COLO829 (cell line): ENCODE results near the gene SYT13.
A peak's percentile ranks its signal among the peaks of the same experiment; 100 is the strongest.

Experiments
- DNase-seq: peaks from one replicate; pipeline ENCODE4 v3.0.0; 2012; ENCODE audit warnings: low spot score

Gene SYT13, protein sequence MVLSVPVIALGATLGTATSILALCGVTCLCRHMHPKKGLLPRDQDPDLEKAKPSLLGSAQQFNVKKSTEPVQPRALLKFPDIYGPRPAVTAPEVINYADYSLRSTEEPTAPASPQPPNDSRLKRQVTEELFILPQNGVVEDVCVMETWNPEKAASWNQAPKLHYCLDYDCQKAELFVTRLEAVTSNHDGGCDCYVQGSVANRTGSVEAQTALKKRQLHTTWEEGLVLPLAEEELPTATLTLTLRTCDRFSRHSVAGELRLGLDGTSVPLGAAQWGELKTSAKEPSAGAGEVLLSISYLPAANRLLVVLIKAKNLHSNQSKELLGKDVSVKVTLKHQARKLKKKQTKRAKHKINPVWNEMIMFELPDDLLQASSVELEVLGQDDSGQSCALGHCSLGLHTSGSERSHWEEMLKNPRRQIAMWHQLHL

GRCh38 chr11:45285930-45286632 is at the start of gene SYT13:
TSS of gene SYT13 (minus strand) at chr11:45286341. CDS start at chr11:45286207, 134 bp downstream.
- no peak for DNase-seq

DNA sequence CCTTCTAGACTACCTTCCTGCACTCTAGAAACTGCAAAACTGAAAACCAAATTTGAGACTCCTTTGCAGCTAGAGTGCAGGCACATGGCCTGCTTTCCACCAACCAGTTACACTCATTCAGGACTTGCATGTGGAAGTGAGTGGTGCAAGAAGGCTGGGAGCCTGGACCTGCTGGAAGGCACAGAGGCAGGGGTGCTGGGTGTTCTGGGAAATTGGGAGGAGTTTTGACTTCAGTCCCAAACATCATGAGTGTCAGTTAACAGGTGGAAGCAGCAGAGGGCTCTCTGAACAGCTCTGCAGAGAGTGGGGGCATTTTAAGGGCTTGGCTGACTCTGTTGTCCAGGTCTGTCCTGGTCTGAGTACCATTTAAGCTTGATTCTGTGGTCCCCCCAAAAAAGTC is 49.3 kb upstream of the SYT13 start:
- DNase-seq, result no peak

DNA sequence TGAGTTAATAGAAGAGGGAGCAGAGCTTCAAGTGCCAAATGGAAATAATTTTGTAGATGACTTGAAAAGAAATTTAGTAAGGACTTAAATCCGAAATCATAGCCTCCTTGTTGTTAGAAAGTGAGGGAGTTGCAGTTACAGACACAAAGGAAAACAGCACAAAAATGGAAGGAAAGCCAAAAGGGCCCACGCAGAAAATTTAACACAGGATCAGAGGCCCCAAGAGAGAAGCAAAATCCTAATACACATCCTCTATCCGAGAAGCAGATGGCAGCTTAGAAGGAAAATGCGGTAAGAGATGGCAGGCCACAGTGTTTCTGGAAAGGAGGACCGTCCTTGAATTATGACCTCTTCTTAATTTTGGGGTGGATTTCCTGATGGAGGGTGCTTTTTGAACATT is 48.7 kb upstream of the SYT13 start:
- no peak for DNase-seq

GRCh38 chr11:45334410-45334809 is 48.3 kb upstream of the SYT13 start:
- no peak for DNase-seq

DNA sequence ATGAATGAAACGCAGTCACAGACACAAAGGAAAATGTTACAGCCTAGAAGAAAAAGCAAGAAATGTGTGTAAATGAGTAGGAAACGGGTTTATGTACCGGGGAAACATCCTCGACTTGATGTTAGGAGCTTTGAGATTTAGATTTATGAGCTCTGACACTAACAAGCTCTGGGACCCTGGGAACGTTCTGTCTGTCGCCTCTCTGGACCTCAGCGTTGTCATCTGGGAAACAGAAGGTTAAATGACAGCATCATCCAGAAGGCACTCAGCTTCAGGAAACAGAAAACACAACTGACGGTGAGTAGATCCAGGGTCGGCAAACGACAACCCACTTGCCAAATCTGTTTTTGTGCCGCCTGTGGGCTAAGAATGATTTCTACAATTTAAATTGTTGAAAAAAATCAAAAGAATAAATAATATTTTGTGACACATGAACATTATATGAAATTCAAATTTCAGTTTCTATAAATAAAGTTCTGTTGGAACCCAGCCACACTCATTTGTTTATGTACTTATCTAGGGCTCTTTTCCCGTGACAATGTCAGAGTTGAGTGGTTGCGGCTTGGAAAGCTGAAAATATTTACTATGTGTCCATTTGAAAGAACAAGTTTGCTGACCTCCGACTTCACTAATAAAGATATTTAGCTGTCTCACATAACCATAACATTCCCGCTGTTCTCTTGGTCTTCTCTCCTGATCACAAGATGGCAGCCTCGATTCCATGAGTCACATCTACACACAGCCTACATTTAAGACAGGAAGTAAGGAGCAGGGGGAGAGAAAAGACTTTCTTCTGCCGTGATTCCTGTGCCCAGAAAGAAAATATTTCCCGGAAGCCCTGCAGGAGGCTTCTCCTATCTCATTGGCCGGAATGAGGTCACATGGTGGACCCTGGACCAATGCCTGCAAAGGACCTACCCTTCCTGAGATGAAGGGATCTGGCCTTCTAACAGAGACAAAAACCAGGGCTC is 47.1 kb upstream of the SYT13 start:
- DNase-seq, result peak; percentile 90

GRCh38 chr11:45332276-45332934 is 46.3 kb upstream of the SYT13 start:
- DNase-seq, result peak; percentile 80

GRCh38 chr11:45331839-45332238 is 45.7 kb upstream of the SYT13 start:
- DNase-seq, result no peak

DNA sequence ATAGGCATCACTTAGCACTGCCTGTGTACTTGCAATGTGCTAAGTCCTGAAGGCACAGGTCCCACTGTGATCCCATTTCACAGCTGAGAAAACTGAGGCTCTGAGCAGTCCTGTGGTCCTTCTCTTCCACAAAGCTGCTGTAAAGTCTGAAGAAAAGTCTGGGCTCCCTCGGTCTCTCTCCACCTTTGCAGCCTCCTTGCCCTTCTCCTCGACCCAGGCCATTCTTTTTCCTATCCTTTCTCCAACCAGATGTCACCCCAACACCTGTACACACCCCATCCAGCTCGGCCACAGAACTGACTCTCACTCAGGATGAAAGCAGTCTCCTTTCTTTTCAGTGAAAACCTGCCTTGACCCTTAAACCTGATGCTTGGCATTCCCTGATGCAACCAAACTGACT is 42.6 kb upstream of the SYT13 start:
- no peak for DNase-seq

- DNase-seq, result no peak
These were observed 38.3 kb upstream of the SYT13 start for GRCh38 chr11:45324459-45324858.

DNA sequence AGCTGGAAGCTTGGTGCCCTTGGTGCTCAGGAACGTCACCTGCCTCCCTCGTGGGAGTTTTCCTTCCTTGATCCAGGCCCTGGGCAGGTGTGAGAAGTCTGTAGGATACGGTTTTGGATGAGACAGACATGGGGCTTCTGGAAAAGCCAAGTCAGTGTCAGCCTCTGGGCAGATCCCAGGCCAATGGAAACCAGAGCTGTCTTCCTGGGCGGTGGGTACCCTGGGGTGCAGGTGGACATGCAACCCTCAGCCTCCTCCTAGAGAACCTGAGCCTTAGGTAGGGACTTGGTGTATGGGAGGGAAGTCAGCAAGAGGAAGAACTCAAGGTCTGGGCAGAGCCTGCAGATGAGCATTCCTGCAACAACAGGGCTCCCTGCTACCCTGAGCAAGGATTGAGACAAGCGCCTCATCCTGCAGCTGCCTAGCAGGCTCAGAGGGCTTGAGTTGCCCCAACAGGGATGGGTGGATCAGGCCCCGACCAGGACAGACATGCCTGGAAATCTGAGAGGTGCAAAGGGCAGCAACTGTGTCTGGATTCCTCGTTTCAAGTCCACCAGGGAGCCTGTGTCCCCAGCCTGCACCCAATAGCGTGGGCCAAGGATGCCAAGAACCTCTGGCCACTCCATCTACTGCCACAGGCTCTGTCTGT is 37.6 kb upstream of the SYT13 start:
- DNase-seq, result no peak

GRCh38 chr11:45322891-45323600 is 36.9 kb upstream of the SYT13 start:
- no peak for DNase-seq

DNA sequence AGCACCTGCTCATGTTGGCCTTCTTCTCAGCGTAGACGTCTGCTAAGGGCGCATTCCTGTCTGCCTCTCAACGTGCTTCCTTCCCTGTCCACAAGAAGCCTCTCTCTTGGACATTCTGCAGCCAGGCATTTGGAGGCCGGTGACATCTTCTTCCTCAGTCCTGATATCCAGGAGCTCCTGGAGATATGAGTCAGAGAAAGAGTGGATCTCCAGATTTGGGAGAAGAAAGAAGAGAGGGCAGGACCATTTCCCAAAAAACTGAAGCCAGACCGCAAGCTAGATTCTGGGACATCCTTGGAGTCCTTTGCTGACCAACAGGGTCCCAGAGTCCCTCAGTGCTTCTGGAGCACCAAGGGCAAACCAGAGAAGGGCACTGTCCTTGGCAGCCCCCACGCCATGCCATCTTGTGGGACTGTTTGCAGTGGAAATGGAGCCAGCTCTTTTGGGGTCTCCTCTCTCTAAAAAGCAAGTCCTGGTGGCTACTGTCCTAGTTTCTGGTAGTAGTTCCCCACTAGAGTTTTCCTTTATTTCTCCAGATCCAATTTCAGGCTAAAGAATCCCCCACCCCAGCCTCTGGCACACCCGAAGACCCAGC is 36.1 kb upstream of the SYT13 start:
- DNase-seq, result no peak

- no peak for DNase-seq
These were observed 35.5 kb upstream of the SYT13 start for GRCh38 chr11:45321669-45322068.

DNA sequence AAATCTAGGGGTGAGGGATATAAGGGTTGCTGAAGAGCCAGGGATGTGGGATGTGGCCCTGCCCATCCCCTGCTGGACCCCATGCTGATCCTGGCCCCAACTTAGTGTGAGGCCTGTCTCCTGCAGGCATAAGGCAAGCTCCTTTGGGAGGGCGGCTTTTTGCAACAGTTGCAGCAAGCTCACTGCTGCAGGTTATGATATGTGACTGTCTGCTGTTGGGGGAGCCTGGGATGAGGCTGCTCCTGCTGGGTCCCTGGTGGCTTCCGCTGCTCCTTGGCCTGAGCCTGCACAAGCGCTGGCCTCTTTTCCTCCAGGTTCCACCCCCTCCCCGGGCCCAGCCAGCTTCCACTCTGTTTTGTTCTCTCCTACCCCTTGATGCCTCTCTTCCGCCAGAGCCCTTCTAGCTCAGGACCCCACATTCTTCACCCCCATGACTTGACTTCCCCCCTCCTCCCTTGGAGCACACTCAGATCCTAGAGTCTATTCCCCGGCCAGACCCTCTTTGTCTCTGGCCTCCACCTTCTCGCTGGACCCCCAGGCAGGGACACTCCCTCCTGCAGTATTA is 35.0 kb upstream of the SYT13 start:
- DNase-seq, result no peak

DNA sequence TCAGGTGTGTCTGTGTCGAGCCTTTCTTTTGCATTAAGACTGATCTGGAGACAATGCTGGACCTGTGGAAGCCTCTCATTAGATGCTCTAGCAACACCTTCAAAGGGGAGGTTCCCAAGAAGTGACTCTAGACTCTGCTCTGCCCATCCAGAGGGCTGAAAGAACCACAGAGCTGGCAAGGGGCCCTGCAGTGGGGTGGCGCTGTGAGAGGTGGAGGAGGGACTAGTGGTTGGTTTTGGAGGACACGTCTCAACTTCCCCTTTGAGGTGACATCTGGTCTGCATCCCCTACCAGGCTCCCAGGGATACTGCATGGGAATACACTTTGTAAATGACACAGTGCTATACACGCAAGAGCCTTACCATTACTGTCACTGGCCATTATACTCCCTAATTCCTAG is 34.2 kb upstream of the SYT13 start:
- no peak for DNase-seq

DNA sequence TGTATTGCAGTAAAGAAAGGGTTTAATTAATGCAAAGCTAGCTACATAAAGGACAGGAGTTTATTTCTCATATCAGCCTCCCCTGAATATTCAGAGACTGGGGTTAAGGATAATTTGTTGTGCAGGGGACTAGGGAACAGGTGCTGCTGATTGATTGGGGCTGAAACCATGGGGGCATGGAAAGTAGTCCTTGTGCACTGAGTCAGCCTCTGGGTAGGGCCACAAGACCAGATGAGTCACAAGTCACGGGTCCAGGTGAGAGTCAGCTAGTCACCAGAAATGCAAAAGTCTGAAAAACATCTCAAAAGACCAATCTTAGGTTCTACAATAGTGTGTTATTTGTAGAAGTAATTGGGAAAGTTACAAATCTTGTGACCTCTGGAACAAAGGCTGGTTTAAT is 32.9 kb upstream of the SYT13 start:
- no peak for DNase-seq

DNA sequence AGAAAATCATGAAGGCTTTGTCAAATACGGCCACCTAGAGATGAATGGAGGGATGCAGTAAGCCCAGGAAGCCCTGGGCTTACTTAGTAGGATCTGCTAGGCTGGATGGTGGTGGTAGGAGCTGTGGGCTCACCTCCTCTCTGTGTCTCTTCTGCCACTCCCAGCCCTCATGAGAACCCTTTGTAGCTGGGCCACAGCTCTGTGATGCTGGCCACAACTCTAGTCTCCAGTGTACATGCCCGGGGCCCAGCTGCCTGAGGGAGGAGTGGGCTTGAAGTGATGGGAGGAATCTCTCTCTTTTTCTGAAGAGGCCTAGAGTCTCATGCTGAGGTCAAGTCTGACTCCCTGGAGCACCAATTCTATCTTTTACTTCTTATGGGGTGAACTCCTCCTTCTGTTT is 32.4 kb upstream of the SYT13 start:
- no peak for DNase-seq

- no peak for DNase-seq
These were observed 30.1 kb upstream of the SYT13 start for GRCh38 chr11:45316258-45316657.

DNA sequence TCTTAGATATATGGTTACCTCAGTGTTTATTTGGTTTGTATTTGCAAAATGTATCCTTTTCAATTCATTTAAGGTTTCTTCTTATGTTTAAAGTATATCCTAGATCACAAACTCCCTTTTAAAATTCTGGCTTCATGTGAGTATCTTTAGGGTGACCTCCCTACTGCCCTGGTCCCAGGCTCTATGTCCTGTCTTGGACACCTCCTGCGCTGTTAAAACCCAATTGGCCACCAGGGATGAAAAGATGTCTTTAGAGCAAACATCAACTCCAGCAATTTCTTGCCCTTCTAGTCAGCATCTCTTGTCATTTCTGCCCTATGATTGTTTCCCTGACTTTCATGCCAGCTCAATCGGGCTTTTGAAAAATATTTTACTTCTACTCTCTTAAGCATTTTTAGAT is 28.8 kb upstream of the SYT13 start:
- DNase-seq, result no peak
